DOHH2 (cell line): ENCODE measurements around the gene MOB2.

ENCODE experiments used
- EZH2phosphoT487 ChIP-seq: fragments of 200-600 bp; sonication (generic); IDR thresholded peaks from 2 replicates; pipeline ENCODE4 v1.6.1; 2017; ENCODE audit warnings: borderline replicate concordance, mild to moderate bottlenecking, antibody characterized with exemption, low read length, moderate library complexity, mixed read lengths
- TF ChIP-seq, protein P1 (sequence below): fragments of 200-600 bp; sonication (generic); IDR thresholded peaks from one replicate; pipeline ENCODE4 v1.5.1; 2014; ENCODE audit warnings: antibody characterized with exemption, mild to moderate bottlenecking, low read depth, low read length; ENCODE audit not compliant: poor library complexity, severe bottlenecking

DNA sequence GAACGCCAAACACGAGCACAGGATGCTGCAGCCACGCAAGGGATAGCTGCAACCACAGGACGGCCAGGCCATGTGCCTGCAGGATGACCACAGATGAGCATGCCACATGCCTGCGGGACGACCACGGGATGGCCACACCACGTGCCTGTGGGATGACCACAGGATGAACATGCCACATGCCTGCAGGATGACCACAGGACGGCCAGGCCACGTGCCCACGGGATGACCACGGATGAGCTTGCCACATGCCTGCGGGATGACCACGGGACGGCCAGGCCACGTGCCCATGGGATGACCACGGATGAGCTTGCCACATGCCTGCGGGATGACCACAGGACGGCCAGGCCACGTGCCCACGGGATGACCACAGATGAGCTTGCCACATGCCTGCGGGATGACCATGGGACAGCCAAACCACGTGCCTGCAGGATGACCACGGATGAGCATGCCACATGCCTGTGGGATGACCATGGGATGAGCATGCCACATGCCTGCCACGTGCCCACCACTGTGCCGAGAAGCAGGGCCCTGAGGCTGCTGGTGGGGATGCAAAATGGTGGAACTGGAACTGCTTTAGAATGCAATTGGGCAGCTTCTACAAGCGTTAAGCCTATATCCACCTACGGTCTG, 12.8 kb upstream of the MOB2 start:
- TF ChIP-seq, protein P1, sequence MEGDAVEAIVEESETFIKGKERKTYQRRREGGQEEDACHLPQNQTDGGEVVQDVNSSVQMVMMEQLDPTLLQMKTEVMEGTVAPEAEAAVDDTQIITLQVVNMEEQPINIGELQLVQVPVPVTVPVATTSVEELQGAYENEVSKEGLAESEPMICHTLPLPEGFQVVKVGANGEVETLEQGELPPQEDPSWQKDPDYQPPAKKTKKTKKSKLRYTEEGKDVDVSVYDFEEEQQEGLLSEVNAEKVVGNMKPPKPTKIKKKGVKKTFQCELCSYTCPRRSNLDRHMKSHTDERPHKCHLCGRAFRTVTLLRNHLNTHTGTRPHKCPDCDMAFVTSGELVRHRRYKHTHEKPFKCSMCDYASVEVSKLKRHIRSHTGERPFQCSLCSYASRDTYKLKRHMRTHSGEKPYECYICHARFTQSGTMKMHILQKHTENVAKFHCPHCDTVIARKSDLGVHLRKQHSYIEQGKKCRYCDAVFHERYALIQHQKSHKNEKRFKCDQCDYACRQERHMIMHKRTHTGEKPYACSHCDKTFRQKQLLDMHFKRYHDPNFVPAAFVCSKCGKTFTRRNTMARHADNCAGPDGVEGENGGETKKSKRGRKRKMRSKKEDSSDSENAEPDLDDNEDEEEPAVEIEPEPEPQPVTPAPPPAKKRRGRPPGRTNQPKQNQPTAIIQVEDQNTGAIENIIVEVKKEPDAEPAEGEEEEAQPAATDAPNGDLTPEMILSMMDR: no peak
- TF ChIP-seq EZH2phosphoT487: no peak
